Smooth muscle cell (in vitro differentiated cells): ENCODE results near the gene ASIC3. TPM values are rescaled to one million over a fixed set of nuclear protein-coding genes. Genes with fewer than 3 reads are reported as not detected.
A peak's percentile ranks its signal among the peaks of the same experiment; 100 is the strongest.

Experiments
- DNase-seq: peaks from one replicate; lab custom pipeline; 2025; ENCODE audit not compliant: unreplicated experiment; lab: John Stamatoyannopoulos, UW
- H2AFZ ChIP-seq: fragments of 200-600 bp; sonication (generic); 2 replicates; pipeline ENCODE4 v1.6.0; 2016; ENCODE audit warnings: antibody characterized with exemption, low read depth, mild to moderate bottlenecking
- H3F3A ChIP-seq: fragments of 200-600 bp; sonication (generic); 2 replicates; pipeline ENCODE4 v1.6.0; 2017; ENCODE audit warnings: antibody characterized with exemption, low read depth
- H3K27ac ChIP-seq: fragments of 200-600 bp; sonication (generic); 2 replicates; pipeline ENCODE4 v1.5.1; 2016; ENCODE audit warnings: low read depth, mild to moderate bottlenecking
- H3K27me3 ChIP-seq: fragments of 200-600 bp; sonication (generic); 2 replicates; pipeline ENCODE4 v1.6.1; 2016; ENCODE audit warnings: low read depth, mild to moderate bottlenecking
- H3K36me3 ChIP-seq: fragments of 200-600 bp; sonication (generic); 2 replicates; pipeline ENCODE4 v1.5.1; 2016; ENCODE audit warnings: low read depth
- H3K4me1 ChIP-seq: fragments of 200-600 bp; sonication (generic); 2 replicates; pipeline ENCODE4 v1.5.1; 2016; ENCODE audit warnings: low read depth
- H3K4me2 ChIP-seq: fragments of 200-600 bp; sonication (generic); 2 replicates; pipeline ENCODE4 v1.6.0; 2016; ENCODE audit warnings: mild to moderate bottlenecking
- H3K4me3 ChIP-seq: fragments of 200-600 bp; sonication (generic); 2 replicates; pipeline ENCODE4 v1.5.1; 2016; ENCODE audit warnings: mild to moderate bottlenecking
- H3K79me2 ChIP-seq: fragments of 200-600 bp; sonication (generic); 2 replicates; pipeline ENCODE4 v1.6.0; 2016; ENCODE audit warnings: low read depth, mild to moderate bottlenecking
- H3K9ac ChIP-seq: fragments of 200-600 bp; sonication (generic); 2 replicates; pipeline ENCODE4 v1.6.0; 2016; ENCODE audit warnings: low read depth
- H3K9me3 ChIP-seq: fragments of 200-600 bp; sonication (generic); replicated peaks from 2 replicates; pipeline ENCODE4 v1.5.1; 2016; ENCODE audit warnings: low read depth
- H4K20me1 ChIP-seq: fragments of 200-600 bp; sonication (generic); 2 replicates; pipeline ENCODE4 v1.6.0; 2016; ENCODE audit warnings: low read depth
- WGBS: methylation state at CpG from one replicate; pipeline ENCODE4 v1.1.7; 2016; ENCODE audit warnings: low lambda C conversion rate; 5-methylcytosine and 5-hydroxymethylcytosine counted together
- polyA plus RNA-seq: library from polyadenylated mRNA; unstranded; fragments of >200 nt; fragmentation: Nextera tagmentation; extraction: Ambion mirVana; gene quantifications from 2 replicates; pipeline ENCODE4 v1.2.1, GENCODE V29; 2016
- total RNA-seq: library from RNA; depleted of rRNA; stranded (reverse); fragments of >200 nt; gene quantifications from 2 replicates; pipeline ENCODE4 v1.2.3, GENCODE V29; 2014
- TF ChIP-seq, protein P1 (sequence below): fragments of 200-600 bp; sonication (generic); IDR thresholded peaks from 2 replicates; pipeline ENCODE4 v1.5.1; 2017; ENCODE audit warnings: borderline replicate concordance, mild to moderate bottlenecking, antibody characterized with exemption; ENCODE audit not compliant: insufficient read depth, poor library complexity, severe bottlenecking

Gene ASIC3
- total and polyA plus RNA-seq, 2 experiments from 2014 or later, result 2.0 to 2.3 TPM

DNA sequence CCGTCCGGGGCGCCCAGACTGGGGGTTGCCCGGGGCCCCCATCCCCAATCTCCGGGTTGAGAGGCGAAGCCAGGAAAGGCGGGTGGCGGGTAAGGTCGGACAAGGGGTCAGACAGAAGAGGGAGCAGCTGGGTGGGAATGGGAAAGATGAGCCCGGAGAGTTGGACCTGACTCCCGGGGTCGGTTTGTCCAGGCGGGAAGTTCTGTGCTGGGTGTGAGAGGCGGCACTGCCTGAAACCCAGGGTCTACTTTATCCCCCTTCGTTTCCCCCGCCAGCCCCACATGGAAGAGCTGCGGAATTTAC lies 11.7 kb downstream of the ASIC3 start:
- Histone ChIP-seq H3K4me1 (peaks cover 36% of the 10 kb centered on the region), H3K27ac (peak overlapping the region; percentile 95), H3K4me3 (peak overlapping the region; percentile 74), H3F3A (peaks cover 10% of the 10 kb centered on the region), H3K79me2 (peaks cover 21% of the 10 kb centered on the region), H4K20me1 (peaks cover 48% of the 10 kb centered on the region), H2AFZ (peak overlapping the region; percentile 80), H3K27me3 (no peaks in the 10 kb centered on the region), H3K36me3 (no peaks in the 10 kb centered on the region), H3K4me2 (peak overlapping the region; percentile 94), H3K9me3 (no peaks in the 10 kb centered on the region), H3K9ac (peak overlapping the region; percentile 72)
- 2% methylated on average over 17 of the region's 17 CpGs for WGBS
- no peak for DNase-seq
- TF ChIP-seq, protein P1, sequence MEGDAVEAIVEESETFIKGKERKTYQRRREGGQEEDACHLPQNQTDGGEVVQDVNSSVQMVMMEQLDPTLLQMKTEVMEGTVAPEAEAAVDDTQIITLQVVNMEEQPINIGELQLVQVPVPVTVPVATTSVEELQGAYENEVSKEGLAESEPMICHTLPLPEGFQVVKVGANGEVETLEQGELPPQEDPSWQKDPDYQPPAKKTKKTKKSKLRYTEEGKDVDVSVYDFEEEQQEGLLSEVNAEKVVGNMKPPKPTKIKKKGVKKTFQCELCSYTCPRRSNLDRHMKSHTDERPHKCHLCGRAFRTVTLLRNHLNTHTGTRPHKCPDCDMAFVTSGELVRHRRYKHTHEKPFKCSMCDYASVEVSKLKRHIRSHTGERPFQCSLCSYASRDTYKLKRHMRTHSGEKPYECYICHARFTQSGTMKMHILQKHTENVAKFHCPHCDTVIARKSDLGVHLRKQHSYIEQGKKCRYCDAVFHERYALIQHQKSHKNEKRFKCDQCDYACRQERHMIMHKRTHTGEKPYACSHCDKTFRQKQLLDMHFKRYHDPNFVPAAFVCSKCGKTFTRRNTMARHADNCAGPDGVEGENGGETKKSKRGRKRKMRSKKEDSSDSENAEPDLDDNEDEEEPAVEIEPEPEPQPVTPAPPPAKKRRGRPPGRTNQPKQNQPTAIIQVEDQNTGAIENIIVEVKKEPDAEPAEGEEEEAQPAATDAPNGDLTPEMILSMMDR, result peak; percentile 6

- peak overlapping the region; percentile 95 for H3K27ac ChIP-seq
- no peak overlapping the region for H2AFZ ChIP-seq
- DNase-seq, result no peak
- 11% methylated on average over 18 of the region's 21 CpGs for WGBS
- peak overlapping the region; percentile 94 for H3K4me2 ChIP-seq
- H3K79me2 ChIP-seq, result peaks cover 21% of the 10 kb centered on the region
- H3K9me3 ChIP-seq, result no peaks in the 10 kb centered on the region
- H3K9ac ChIP-seq, result peak overlapping the region; percentile 72
- no peaks in the 10 kb centered on the region for H3K27me3 ChIP-seq
- peaks cover 36% of the 10 kb centered on the region for H3K4me1 ChIP-seq
- TF ChIP-seq, protein P1, result no peak
- peaks cover 10% of the 10 kb centered on the region for H3F3A ChIP-seq
- peak overlapping the region; percentile 74 for H3K4me3 ChIP-seq
- peaks cover 54% of the 10 kb centered on the region for H4K20me1 ChIP-seq
- no peaks in the 10 kb centered on the region for H3K36me3 ChIP-seq
Observed at GRCh38 chr7:151060416-151061212, 12.3 kb downstream of the ASIC3 start.

DNA sequence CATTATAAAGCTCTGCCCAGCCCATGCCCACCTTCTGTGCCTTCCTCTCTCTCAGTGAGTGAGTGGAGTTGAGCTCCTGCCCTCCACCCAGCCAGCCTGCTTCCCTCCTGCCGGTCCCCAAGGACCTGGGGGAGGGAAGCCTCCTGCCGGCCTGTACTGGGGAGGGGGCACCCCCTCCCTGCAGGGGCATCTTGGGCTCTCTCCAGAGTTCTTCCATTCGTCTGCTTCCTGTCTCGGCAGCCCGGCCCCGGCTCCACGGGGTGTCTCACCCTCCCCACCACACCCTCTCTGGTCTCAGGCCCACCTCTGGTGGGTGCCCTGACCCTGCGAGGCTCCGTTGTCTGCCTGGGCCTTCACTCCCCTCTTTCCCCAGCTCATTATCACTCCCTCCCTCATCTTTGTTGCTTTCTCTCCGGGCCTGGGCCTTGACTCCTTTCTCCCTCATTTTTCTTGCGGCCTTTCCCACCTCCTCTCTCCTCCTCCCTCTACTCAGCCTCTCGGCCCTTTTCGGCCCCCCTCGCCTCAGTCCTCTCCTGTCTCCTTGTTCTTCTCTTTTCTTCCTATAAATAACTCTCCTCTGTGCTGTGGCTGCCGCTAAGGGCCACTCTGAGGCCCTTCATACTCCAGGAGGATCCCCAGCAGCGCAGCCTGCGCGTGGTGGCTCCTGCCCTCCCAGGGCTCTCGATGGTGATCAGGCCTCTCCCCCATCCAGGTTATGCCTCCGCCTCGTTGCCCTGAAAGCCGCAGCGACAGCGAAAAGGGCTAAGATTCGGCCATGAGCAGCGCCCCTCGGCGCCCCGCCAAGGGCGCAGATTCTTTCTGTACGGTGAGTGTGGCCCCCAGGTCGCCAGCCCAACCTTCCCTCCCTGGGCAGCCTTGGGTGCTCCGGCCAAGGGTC lies 13.1 kb downstream of the ASIC3 start:
- Histone ChIP-seq H3K9me3 (no peaks in the 10 kb centered on the region), H3F3A (peaks cover 10% of the 10 kb centered on the region), H3K4me3 (peak overlapping the region; percentile 74), H3K79me2 (peaks cover 21% of the 10 kb centered on the region), H3K4me2 (peak overlapping the region; percentile 94), H3K27me3 (no peaks in the 10 kb centered on the region), H3K4me1 (peaks cover 36% of the 10 kb centered on the region), H2AFZ (no peak overlapping the region), H3K27ac (peak overlapping the region; percentile 95), H4K20me1 (peaks cover 62% of the 10 kb centered on the region), H3K9ac (no peak overlapping the region), H3K36me3 (no peaks in the 10 kb centered on the region)
- TF ChIP-seq, protein P1, result no peak
- WGBS, result 41% methylated on average over 31 of the region's 33 CpGs
- DNase-seq, result no peak
